Left ventricle myocardium inferior (tissue), 1 donor: ENCODE data around the gene SGO2. TPM values are rescaled to one million over a fixed set of nuclear protein-coding genes. Genes with fewer than 3 reads are reported as not detected.
A peak's percentile ranks its signal among the peaks of the same experiment; 100 is the strongest.

Experiments used
- DNase-seq: peaks from one replicate; pipeline ENCODE4 v3.0.0-alpha.2; 2020
- H3K27ac ChIP-seq: fragments of 200-600 bp; replicated peaks from 2 replicates; pipeline ENCODE4 v1.8.0; 2021
- H3K27me3 ChIP-seq: fragments of 200-600 bp; 2 replicates; pipeline ENCODE4 v1.8.0; 2021; ENCODE audit warnings: low read depth
- H3K36me3 ChIP-seq: fragments of 200-600 bp; 2 replicates; pipeline ENCODE4 v1.8.0; 2021
- H3K4me1 ChIP-seq: fragments of 200-600 bp; 2 replicates; pipeline ENCODE4 v1.8.0; 2021
- H3K4me3 ChIP-seq: fragments of 200-600 bp; 2 replicates; pipeline ENCODE4 v1.8.0; 2021; ENCODE audit warnings: mild to moderate bottlenecking, moderate library complexity
- H3K9me3 ChIP-seq: fragments of 200-600 bp; replicated peaks from 2 replicates; pipeline ENCODE4 v1.8.0; 2021
- CTCF ChIP-seq: fragments of 200-600 bp; IDR thresholded peaks from 2 replicates; pipeline ENCODE4 v1.8.0; 2021; ENCODE audit warnings: antibody characterized with exemption, mild to moderate bottlenecking, borderline replicate concordance
- intact Hi-C: fragments of 100-400 bp; cut with micrococcal nuclease; formaldehyde crosslinking; loops from one replicate; pipeline ENCODE4 v1.11.0; 2022
- total RNA-seq: library from RNA; stranded (reverse); fragmentation: NEBNext Ultra II Directional; extraction: Animal tissue kit (Norgen Biotek cat#: 25700); gene quantifications from one replicate; pipeline ENCODE4 v1.2.1, GENCODE V29; 2021
- donor health status: DM: no; HTN: yes; CAD: no; lungs with severe emphysema.

The SGO2 gene
- total RNA-seq, 1 donor from 2014 or later = 1.6 TPM

- Histone ChIP-seq H3K36me3 (no peaks in the 10 kb centered on the region), H3K4me3 (no peak overlapping the region), H3K27me3 (peaks cover 6% of the 10 kb centered on the region), H3K27ac (no peak overlapping the region), H3K9me3 (no peaks in the 10 kb centered on the region), H3K4me1 (peaks cover 17% of the 10 kb centered on the region)
- no peak for DNase-seq
- intact Hi-C loops = no loop called here
- TF ChIP-seq CTCF = no peak
Measured at GRCh38 chr2:200523604-200524003, 2.4 kb upstream of the SGO2 start.

GRCh38 chr2:200525066-200525465 is 941 bp upstream of the SGO2 start:
- TF ChIP-seq CTCF = no peak
- H3K4me1 ChIP-seq = peaks cover 17% of the 10 kb centered on the region
- intact Hi-C loops = no loop called here
- H3K27ac ChIP-seq = no peak overlapping the region
- peaks cover 6% of the 10 kb centered on the region for H3K27me3 ChIP-seq
- peak overlapping the region; percentile 82 for H3K4me3 ChIP-seq
- H3K36me3 ChIP-seq = no peaks in the 10 kb centered on the region
- no peaks in the 10 kb centered on the region for H3K9me3 ChIP-seq
- DNase-seq = no peak

- Histone ChIP-seq H3K9me3 (no peaks in the 10 kb centered on the region), H3K4me3 (peak overlapping the region; percentile 82), H3K27me3 (peaks cover 6% of the 10 kb centered on the region), H3K36me3 (no peaks in the 10 kb centered on the region), H3K4me1 (peaks cover 17% of the 10 kb centered on the region), H3K27ac (peak overlapping the region; percentile 74)
- TF ChIP-seq CTCF = no peak
- intact Hi-C loops = no loop called here
- DNase-seq = no peak
Measured at GRCh38 chr2:200525551-200525881, 491 bp upstream of the SGO2 start.

GRCh38 chr2:200528228-200528627 is 2.2 kb downstream of the SGO2 start:
- Histone ChIP-seq H3K4me3 (no peak overlapping the region), H3K27ac (no peak overlapping the region), H3K27me3 (no peaks in the 10 kb centered on the region), H3K4me1 (peaks cover 17% of the 10 kb centered on the region), H3K36me3 (no peaks in the 10 kb centered on the region), H3K9me3 (no peaks in the 10 kb centered on the region)
- TF ChIP-seq CTCF = no peak
- intact Hi-C loops = no loop called here
- no peak for DNase-seq

- no peak overlapping the region for H3K27ac ChIP-seq
- H3K4me3 ChIP-seq = no peak overlapping the region
- TF ChIP-seq CTCF = no peak
- H3K27me3 ChIP-seq = no peaks in the 10 kb centered on the region
- H3K4me1 ChIP-seq = no peaks in the 10 kb centered on the region
- H3K36me3 ChIP-seq = no peaks in the 10 kb centered on the region
- H3K9me3 ChIP-seq = no peaks in the 10 kb centered on the region
- DNase-seq = no peak
- intact Hi-C loops = no loop called here
Measured at GRCh38 chr2:200533754-200534153, 7.7 kb downstream of the SGO2 start.

GRCh38 chr2:200534572-200534971 is 8.6 kb downstream of the SGO2 start:
- DNase-seq = no peak
- Histone ChIP-seq H3K4me3 (no peak overlapping the region), H3K9me3 (no peaks in the 10 kb centered on the region), H3K4me1 (no peaks in the 10 kb centered on the region), H3K27ac (no peak overlapping the region), H3K27me3 (no peaks in the 10 kb centered on the region), H3K36me3 (no peaks in the 10 kb centered on the region)
- intact Hi-C loops = no loop called here
- no peak for TF ChIP-seq CTCF
